ENCODE results near the gene CCDC74A.
"Not testable (repeated sequence)": the region's sequence is repeated elsewhere in the genome, so short reads cannot be mapped to it uniquely, and the experiment has no call there.

Gene CCDC74A

GRCh38 chr2:131567891-131568290 is 40.2 kb downstream of the CCDC74A start:
- no peak for DNase-seq

- DNase-seq: not testable (repeated sequence)
These were observed 40.7 kb downstream of the CCDC74A start for GRCh38 chr2:131568401-131568800.

DNA sequence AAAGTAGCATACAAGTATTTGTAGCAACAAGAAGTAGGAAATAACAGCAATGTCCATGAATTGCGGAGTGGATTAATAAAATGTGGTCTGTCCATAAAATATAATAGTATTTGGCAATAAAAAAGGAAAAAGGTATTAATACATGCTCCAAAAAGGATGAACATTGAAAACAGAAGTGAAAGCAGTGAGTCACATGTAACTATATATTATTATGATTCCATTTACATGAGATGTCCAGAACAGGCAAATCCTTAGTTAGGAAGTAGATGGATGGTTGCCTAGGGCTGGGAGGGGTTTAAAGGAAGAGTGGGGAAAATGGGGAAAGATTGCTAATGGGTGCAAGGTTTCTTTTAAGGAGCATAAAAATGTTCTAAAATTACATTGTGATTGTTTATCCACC is 44.5 kb downstream of the CCDC74A start:
- no peak for DNase-seq

GRCh38 chr2:131577812-131578211 is 50.1 kb downstream of the CCDC74A start:
- no peak for DNase-seq

- no peak for DNase-seq
These were observed 52.5 kb downstream of the CCDC74A start for GRCh38 chr2:131580187-131580586.

Measured in GDM1 (cell line).